ENCODE results near the gene COL23A1. TPM values are rescaled to one million over a fixed set of nuclear protein-coding genes. Genes with fewer than 3 reads are reported as not detected.
"Not testable (repeated sequence)": the region's sequence is repeated elsewhere in the genome, so short reads cannot be mapped to it uniquely, and the experiment has no call there.

COL23A1 gene
- total RNA-seq, 2 donors from 2014 or later = 2.0 to 3.0 TPM

DNA sequence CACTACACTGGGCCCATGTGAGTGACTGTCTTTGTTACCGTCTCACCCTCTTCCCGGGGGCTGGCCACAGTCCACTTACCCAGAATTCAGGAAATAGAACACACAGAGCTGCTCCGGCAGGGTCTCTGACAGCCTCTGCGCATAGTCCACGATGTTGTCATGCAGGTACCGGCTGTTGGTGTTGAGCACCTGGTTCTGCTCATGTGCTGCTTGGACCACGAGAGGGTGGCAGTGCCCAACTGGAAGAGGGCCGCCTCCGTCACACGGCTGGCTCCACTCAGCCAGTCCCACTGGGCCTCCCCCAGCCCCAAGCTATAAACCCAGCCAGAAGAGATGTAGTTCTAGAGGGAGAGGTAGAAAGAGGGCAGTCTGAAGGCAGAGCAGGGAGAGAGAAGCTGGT lies 360.3 kb downstream of the COL23A1 start:
- DNase-seq (ENCODE audit: low spot score) = no peak
- intact Hi-C loops (cut with DNase I) = no loop called here

DNA sequence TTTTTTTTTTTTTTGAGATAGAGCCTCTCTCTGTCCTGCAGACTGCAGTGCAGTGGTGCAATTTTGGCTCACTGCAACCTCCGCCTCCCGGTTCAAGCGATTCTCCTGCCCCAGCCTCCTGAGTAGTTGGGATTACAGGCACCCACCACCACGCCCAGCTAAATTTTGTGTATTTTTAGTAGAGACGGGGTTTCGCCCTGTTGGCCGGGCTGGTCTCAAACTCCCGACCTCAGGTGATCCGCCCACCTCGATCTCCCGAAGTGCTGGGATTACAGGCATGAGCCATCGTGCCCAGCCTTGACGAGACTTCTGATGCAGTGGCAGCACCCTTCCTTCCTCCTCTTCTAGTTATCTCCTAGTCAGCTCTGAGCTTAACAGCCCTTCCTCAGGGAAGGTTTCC lies 361.1 kb downstream of the COL23A1 start:
- DNase-seq (ENCODE audit: low spot score); intact Hi-C loops (cut with DNase I): not testable (repeated sequence)

DNA sequence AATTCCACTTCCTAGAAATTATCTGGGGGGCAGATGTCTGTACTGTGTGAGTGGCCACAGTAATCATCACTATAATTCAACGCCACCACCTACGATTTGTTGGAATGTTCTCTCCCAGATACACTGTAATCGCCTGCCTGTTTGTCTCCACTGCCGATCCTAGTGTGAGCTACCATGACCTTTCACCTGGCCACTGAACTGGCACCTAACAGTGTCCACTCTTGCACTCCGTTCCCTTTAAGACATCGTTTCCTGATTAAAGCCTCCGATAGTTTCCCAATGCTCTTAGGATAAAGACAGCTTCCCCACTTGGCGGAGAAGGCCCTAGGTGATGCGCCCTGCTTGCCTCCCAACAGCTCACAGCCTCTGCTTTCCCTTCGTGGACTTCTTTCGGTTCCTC lies 361.6 kb downstream of the COL23A1 start:
- intact Hi-C loops (cut with DNase I) = no loop called here
- no peak for DNase-seq (ENCODE audit: low spot score)

DNA sequence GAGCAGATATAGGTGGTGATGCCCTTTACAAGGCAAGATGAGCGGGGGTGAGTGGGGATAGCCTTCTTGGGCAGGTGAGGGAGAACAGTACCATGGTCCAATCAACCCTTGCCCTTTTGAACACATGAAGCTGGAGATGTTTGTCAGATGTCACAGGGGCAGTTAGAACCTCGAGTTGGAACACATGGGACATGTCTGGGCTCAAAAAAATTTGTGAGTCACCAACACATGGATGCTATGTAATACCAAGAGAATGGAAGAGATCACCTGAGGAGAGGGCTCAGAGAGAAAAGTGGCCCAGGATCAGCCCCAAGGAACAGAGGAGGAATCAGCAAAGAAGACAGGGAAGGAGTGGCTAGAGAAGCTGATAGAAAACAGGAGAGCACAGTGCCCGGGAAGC lies 362.3 kb downstream of the COL23A1 start:
- intact Hi-C loops (cut with DNase I) = no loop called here
- DNase-seq (ENCODE audit: low spot score) = no peak

DNA sequence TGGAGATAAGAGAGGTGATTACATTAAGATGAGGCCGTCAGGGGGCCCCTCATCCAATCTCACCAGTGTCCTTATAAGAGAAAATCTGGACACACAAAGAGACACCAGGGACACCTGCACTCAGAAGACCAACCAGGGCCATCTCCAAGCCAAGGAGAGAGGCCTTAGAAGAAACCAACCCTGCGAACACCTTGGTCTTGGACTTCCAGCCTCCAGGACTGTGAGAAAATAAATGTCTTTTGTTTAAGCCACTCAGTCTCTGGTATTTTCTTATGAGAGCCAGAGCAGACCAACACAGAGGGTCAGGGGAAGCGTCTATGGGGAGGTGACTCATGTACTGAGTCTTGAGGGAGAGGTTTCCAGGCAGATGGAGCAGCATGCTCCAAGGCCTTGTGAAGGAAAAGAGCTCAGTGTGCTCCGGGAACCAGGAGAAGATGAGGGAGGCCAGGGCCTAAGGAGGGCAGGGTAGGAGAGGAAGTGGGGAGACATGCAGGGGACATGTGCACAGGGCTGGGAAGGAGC lies 363.0 kb downstream of the COL23A1 start:
- intact Hi-C loops (cut with DNase I) = no loop called here
- DNase-seq (ENCODE audit: low spot score) = no peak

DNA sequence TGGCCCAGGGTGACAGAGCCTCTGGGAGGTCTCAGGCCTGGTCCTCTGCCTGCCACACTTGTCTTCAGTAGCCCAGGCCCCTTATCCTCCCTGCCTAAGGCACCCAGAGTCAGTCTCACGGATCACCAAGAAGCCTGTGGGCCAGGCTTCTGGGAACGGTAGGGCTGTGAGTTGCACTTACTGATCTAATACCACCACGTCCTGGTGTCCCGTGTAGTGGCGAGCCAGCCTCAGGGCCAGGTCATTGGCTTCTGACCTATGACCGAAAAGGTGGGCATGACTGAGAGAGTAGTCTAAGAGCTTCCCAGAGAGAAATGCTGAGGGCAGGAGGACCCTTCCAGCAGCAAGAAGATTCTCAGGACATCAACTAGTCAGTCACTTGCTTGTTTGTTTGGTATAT lies 365.0 kb downstream of the COL23A1 start:
- DNase-seq (ENCODE audit: low spot score) = no peak
- intact Hi-C loops (cut with DNase I) = no loop called here

DNA sequence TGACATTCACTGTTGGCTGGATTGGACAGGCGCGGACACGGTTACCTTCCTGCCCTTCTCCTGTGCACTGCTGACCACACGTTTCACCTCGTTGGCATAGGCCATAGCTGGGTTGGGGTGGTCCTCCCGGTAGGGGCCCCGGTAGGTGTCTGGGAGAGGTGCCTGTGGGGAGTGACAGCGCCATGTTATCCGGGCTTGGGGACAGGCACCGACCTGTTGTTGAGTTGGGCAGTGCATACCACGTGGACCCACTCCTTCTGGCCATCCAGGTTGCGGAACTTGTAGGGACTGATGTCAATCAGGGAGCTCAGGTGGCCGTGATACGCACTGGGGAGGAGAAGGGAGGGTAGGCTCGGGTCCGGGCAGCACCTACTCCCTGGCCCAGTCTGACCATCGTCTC lies 365.8 kb downstream of the COL23A1 start:
- intact Hi-C loops (cut with DNase I) = no loop called here
- no peak for DNase-seq (ENCODE audit: low spot score)

DNA sequence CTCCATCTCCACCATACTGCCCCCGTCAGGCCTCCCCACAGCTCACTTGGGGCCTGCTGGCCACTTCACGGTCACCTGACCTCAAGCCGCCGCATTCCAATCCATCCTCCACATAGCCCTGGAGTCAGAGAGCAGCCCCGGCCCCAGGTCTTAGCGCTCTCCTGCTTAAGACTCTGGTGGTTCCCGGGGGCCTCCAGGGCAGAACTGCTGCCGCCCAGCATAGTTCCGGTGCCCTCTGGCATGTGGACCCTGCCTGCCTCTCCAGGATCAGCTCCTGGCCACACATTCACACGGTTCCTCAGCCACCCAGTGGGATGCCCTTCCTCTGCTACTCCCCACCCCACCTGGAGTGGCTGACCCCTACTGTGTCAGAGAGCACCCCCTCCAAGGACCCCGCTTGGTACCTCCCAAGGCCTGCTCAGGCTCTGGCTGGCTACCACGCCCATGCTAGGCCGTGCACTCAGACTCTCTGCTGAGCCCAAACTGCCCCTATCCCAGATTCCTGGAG lies 366.3 kb downstream of the COL23A1 start:
- DNase-seq (ENCODE audit: low spot score) = no peak
- intact Hi-C loops (cut with DNase I) = no loop called here

DNA sequence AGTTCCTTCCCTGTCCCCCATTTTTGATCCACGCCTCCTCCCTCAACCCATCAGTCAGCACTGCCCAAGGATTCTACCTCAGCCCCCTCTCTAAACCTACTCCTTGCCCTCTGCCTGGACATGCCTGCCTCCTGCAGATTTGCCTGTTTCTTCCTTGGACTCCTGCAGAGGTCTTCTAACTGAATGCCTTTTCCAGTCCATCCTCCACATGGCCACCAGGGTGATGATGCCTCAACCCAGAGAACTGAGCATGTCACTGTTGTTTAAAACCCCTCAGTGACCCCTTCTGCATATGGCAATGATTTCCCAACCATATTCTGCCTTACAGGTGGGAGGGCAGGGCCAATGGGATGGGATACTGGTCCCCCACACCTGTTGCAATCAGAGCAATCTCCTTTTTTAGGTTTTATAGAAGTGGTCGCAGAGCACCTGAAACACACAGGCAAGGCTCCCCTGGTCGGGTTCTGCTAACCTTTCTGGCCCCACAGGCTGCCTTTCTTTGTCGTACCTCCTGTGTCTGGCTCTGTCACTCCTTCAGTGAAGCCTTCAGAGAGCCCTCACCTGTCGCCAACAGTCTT lies 366.9 kb downstream of the COL23A1 start:
- intact Hi-C loops (cut with DNase I) = no loop called here
- no peak for DNase-seq (ENCODE audit: low spot score)

DNA sequence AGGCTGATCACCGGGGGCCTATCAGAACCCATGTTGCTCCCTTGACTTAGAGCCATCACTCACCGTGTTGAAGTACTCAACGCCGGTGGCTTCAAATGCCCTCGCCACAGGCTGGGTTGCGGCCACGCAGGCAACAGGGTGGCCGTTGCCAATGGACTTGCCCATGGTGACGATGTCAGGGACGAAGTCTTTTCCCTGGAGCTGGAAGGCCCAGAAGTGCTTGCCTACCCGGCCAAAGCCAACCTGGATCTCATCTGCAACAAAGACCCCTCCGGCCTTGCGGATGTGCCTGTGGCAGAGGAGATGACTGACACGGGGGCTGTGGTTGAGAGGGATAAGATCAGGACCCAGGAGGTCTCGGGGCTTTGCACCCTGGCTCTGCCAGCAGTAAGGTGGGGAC lies 367.9 kb downstream of the COL23A1 start:
- DNase-seq (ENCODE audit: low spot score) = no peak
- intact Hi-C loops (cut with DNase I) = no loop called here

DNA sequence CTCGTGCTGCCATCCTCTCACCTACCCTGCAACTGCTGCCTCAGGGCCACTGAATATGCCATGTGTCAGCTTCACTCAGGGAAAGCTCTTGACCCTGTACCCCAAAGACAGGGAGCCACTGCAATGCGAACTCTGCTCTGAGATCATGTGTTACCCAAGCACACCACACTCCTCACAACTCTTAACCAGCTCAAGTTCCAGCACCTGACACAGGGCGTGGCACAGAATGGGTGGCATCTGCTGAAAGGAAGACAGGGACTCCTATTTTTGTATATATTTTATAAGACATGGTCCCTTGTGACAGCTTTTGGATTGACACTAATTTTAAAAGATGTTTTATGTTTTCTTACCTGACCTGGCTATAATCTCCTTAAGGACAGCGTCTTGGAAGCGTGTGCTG lies 368.3 kb downstream of the COL23A1 start:
- intact Hi-C loops (cut with DNase I) = no loop called here
- DNase-seq (ENCODE audit: low spot score) = no peak

DNA sequence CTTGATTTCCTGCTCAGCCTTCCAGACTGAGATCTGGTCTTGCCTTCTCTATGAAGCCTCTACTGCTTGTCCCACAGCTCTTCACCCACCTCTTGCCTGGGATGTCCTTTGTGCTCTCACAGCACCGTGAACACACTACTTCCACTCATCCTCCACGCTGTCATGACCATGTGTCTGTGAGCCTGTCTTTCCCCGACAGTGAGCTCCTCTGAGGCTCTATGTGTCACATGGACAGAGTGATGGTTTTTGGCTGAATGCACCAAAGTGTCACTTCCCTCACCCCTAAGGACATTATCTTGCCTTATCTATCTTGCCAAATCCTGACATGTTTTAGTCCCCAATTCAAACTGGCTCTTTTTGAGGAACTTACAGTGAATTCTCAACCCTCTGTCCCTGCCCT lies 368.9 kb downstream of the COL23A1 start:
- no peak for DNase-seq (ENCODE audit: low spot score)
- intact Hi-C loops (cut with DNase I) = no loop called here

DNA sequence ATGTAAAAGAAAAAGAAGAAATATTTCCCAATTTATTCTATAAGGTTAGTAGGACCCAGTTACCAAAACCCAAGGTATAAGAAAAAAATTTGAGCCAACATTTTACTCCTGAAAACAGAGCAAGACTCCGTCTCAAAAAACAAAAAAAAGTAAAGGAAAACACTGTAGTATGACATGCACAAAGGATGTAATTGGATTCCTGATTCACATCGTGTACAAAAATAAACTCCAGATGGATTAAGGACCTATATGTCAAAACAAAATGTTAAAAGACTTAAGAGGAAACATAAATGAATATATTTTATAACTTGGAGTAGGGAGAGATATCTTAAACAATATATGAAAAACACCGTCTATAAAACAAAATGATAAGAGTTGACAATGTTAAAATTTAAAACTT lies 371.4 kb downstream of the COL23A1 start:
- DNase-seq (ENCODE audit: low spot score) = no peak

DNA sequence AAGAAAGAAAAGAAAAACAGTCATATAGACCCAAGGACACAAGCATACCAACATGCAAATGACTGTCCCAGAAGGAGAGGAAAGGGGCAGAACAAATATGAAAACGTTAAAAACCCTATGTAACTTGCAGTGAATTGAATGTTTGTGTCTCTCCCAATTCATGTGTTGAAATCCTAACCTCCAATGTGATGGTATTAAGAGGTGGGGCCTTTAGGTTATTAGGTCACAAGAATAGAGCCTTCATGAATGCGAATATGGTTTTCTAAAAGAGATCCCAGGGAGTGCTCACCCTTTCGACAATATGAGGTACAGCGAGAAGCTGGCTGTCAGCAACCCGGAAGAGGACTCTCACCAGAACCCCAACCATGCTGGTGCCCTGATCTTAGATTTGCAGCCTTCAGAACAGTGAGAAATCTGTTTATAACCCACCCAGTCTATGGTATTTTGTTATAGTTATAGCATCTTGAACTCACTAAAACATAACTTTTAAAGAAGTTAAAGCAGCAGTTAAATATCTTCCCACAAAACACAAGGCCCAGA lies 371.9 kb downstream of the COL23A1 start:
- no peak for DNase-seq (ENCODE audit: low spot score)
- intact Hi-C loops (cut with DNase I) = no loop called here

More for the DNA sequence above, 371.4 kb downstream of the COL23A1 start:
- intact Hi-C loops (cut with DNase I) = no loop called here

DNA sequence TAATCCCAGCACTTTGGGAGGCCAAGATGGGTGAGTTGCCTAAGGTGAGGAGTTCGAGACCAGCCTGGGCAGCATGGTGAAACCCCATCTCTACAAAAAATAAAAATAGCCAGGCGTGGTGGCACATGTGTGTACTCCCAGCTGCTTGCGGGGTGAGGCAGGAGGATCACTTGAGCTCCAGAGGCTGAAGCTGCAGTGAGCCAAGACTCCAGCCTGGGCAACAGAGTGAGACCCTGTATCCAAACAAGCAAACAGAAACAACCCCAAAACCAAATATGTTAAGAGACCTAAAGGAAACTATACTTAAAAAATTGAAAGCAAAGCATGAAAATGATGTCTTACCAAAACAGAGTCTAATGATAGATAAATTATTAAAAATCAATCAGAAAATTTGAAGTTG lies 373.4 kb downstream of the COL23A1 start:
- DNase-seq (ENCODE audit: low spot score) = no peak
- intact Hi-C loops (cut with DNase I) = no loop called here

DNA sequence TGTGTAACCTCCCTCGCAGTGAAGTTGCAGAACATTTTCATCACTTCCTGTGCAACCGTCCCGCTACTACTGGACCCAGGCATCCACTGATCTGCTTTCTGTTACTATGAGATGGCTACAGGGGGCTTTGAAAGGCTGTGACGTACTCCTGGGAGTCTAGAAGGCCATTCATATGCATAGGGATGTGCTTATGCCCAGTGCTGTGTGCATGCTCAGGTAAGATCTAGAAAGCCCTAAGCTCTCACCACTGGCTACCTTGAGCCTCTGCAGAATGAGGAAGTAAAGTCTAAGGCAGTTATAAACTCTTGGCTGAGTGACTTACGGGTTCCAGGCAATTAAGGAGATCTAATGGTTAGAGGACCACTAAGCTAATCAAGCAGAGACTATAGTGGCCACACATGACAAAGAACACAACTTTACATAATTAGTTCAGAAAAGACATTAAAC lies 374.1 kb downstream of the COL23A1 start:
- no peak for DNase-seq (ENCODE audit: low spot score)
- intact Hi-C loops (cut with DNase I) = no loop called here

DNA sequence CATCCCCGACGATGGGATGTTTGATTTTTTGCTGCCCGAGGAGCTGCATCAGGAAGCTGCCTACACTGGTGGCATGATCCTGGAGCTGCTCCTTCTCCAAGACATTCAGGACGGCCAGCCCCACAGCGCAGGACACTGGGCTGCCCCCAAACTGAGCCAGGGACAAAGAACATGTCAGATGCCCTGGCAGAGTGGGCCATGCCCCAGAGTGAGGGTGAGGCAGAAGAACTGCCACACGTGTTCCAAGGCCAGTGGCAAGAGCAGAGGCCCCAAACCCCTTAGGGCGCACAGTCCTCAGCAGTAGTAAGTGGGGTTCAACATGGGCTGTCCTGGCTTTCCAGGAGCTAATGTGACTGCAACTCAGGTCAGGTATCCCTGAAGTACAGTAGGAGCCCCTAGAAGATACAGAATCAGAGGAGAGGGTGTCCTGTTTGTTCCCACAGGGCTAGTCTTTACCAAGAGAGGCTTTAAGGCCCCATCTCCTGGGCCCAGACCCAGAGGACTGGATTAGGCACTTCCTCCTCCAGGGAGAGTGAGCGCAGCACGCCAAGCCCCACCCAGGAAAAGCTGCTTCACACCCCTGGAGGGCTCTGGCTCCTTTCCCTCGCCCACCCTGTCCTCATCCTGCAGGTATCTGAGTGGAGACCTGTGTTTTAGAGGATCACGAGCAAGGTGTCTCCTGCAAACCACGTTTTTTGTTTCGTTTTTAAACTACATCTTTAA lies 374.8 kb downstream of the COL23A1 start:
- no peak for DNase-seq (ENCODE audit: low spot score)

DNA sequence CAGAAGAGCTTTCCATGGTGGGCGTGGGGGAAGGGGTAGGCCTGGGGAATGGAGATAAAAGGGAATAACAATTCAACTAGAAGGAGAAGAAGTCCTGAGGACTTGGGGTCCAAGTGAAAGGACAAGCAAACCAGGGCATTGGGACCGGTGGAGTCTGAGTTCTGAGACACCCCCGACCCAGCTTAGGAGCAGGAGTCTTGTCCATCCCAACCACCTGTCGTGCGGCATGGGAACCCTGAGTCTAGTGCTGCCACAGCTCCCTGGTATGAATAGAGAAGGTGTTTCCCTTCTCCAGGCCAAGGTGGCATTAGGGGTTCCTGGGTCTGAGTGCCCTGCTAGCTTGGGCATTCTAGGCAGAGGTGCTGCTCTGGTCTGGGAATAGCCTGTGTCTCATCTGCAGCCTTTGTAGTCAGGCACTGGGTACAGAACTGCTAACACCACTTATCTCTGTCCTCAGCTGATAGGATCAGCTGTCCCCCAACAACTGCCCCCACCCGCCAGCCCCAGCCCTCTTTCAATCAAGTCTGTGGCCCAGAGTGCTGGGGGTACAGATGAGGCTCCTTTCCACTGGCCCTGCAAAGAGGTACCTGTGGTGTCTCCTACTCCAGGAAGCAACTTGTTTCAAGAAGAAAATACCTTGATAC lies 375.9 kb downstream of the COL23A1 start:
- intact Hi-C loops (cut with DNase I) = no loop called here
- DNase-seq (ENCODE audit: low spot score) = no peak

More for the DNA sequence above, 374.8 kb downstream of the COL23A1 start:
- intact Hi-C loops (cut with DNase I) = no loop called here

DNA sequence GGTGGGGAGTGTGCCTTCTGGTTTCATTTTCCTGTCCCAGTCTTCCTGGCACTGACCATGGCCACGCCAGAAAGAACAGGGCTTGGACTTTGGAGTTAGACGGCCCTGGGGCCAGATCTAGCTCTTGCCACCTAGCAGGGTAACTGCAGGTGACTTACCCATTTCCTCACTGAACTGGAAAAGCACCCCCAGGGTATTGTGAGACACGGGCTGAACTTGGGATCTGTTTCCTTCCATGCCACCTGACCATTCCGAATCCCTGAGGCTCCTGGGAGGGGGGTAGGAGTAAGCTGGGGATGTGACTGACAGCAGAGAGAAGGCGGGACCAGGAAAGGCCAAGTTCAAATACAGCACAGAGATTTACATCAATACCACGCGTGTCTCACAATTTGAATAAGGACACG lies 376.4 kb downstream of the COL23A1 start:
- no peak for DNase-seq (ENCODE audit: low spot score)
- intact Hi-C loops (cut with DNase I) = no loop called here

DNA sequence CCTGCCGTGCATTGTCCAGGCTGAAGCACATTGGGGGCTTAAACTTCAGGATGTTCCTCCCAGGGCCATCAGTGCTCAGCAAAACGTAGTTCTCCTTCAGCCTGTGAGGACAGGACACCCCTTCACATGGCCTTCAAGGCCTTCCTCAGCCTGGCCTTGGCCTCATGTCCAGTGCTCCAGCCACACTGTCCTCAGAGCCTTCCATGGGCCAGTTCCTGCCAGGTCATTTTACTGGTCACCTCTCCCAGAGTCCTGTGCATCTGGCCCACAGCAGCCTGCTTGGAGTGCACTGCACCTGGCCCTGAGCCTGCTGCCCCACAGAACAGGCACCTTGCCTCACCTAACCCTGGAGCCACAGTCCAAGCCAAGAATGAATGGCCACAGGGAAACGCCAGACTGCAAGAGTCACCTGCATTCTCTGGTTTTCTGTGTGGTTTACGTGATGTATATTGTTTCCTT lies 377.2 kb downstream of the COL23A1 start:
- intact Hi-C loops (cut with DNase I) = no loop called here
- no peak for DNase-seq (ENCODE audit: low spot score)
